Lower lobe of right lung (tissue), 2 donors: ENCODE measurements around the gene VRK1. TPM values are rescaled to one million over a fixed set of nuclear protein-coding genes. Genes with fewer than 3 reads are reported as not detected.

Experiments
- ATAC-seq, 2 donors: fragments of 200-7000 bp; cut with Tn5 transposase; one replicate each; pipeline ENCODE4 v1.9.1; 2020 to 2022; ENCODE audit warnings: mild to moderate bottlenecking in 2 of 2, moderate library complexity in 2 of 2
- DNase-seq: peaks from one replicate; pipeline ENCODE4 v3.0.0-alpha.2; 2020
- H3K27ac ChIP-seq: fragments of 200-600 bp; one replicate; pipeline ENCODE4 v1.8.0; 2022
- H3K27me3 ChIP-seq: fragments of 200-600 bp; one replicate; pipeline ENCODE4 v1.8.0; 2022; ENCODE audit warnings: low read depth
- H3K36me3 ChIP-seq: fragments of 200-600 bp; one replicate; pipeline ENCODE4 v1.8.0; 2022; ENCODE audit warnings: mild to moderate bottlenecking
- H3K4me1 ChIP-seq: fragments of 200-600 bp; one replicate; pipeline ENCODE4 v1.8.0; 2022
- H3K4me3 ChIP-seq: fragments of 200-600 bp; one replicate; pipeline ENCODE4 v1.8.0; 2022; ENCODE audit warnings: mild to moderate bottlenecking
- H3K9me3 ChIP-seq: fragments of 200-600 bp; one replicate; pipeline ENCODE4 v1.8.0; 2022
- intact Hi-C: fragments of 100-400 bp; cut with DNase I; formaldehyde crosslinking; loops from one replicate; pipeline ENCODE4 v1.11.0; 2022
- total RNA-seq: library from RNA; stranded (reverse); fragmentation: NEBNext Ultra II Directional; extraction: Animal tissue kit (Norgen Biotek cat#: 25700); gene quantifications from one replicate; pipeline ENCODE4 v1.2.1, GENCODE V29; 2021
- TF ChIP-seq, protein P1 (sequence below): fragments of 200-600 bp; IDR thresholded peaks from one replicate; pipeline ENCODE4 v1.8.0; 2022; ENCODE audit warnings: antibody characterized with exemption, mild to moderate bottlenecking
- donor health status: DM: no; HTN: yes; CAD: no; lungs with severe emphysema.

The VRK1 gene
- total RNA-seq, 1 donor from 2014 or later, result 9.5 TPM

GRCh38 chr14:96827290-96827689 is 30.1 kb downstream of the VRK1 start:
- H3K9me3 ChIP-seq, result no peaks in the 10 kb centered on the region
- no peaks in the 10 kb centered on the region for H3K36me3 ChIP-seq
- no peak overlapping the region for H3K27ac ChIP-seq
- H3K4me3 ChIP-seq, result no peak overlapping the region
- intact Hi-C loops, result no loop called here
- H3K4me1 ChIP-seq, result no peaks in the 10 kb centered on the region
- TF ChIP-seq, protein P1, sequence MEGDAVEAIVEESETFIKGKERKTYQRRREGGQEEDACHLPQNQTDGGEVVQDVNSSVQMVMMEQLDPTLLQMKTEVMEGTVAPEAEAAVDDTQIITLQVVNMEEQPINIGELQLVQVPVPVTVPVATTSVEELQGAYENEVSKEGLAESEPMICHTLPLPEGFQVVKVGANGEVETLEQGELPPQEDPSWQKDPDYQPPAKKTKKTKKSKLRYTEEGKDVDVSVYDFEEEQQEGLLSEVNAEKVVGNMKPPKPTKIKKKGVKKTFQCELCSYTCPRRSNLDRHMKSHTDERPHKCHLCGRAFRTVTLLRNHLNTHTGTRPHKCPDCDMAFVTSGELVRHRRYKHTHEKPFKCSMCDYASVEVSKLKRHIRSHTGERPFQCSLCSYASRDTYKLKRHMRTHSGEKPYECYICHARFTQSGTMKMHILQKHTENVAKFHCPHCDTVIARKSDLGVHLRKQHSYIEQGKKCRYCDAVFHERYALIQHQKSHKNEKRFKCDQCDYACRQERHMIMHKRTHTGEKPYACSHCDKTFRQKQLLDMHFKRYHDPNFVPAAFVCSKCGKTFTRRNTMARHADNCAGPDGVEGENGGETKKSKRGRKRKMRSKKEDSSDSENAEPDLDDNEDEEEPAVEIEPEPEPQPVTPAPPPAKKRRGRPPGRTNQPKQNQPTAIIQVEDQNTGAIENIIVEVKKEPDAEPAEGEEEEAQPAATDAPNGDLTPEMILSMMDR, result no peak
- no peak for ATAC-seq
- no peak for DNase-seq
- H3K27me3 ChIP-seq, result no peaks in the 10 kb centered on the region

GRCh38 chr14:96829791-96830190 is 32.6 kb downstream of the VRK1 start:
- intact Hi-C loops, result no loop called here
- no peaks in the 10 kb centered on the region for H3K9me3 ChIP-seq
- no peak overlapping the region for H3K4me3 ChIP-seq
- no peak overlapping the region for H3K27ac ChIP-seq
- no peaks in the 10 kb centered on the region for H3K27me3 ChIP-seq
- H3K4me1 ChIP-seq, result no peaks in the 10 kb centered on the region
- TF ChIP-seq, protein P1, result no peak
- DNase-seq (no peak), ATAC-seq (no peak)
- peaks cover 8% of the 10 kb centered on the region for H3K36me3 ChIP-seq

DNA sequence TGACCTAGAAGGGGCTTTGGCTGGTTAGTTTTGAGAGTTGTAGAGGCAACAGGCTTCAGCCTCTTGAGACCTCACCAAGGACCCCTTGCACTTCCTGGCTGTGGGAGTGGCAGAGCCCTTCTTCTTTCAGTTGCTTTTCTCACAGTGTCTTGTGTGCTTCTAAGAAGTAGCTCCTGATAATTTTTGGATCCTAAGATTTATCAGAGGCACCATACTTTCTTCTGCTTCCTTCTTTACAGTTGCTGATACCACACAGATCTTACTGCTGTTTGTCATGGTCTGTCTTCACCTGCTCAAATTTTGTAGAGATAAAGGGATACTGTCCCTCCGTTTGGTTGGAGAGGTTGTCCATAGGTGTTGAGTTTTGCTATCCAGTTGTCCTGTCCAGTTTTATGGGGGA is 33.8 kb downstream of the VRK1 start:
- no peaks in the 10 kb centered on the region for H3K4me1 ChIP-seq
- H3K36me3 ChIP-seq, result peaks cover 14% of the 10 kb centered on the region
- no peak overlapping the region for H3K4me3 ChIP-seq
- TF ChIP-seq, protein P1, result no peak
- DNase-seq (no peak), ATAC-seq (no peak)
- intact Hi-C loops, result no loop called here
- H3K27me3 ChIP-seq, result no peaks in the 10 kb centered on the region
- no peak overlapping the region for H3K27ac ChIP-seq
- no peaks in the 10 kb centered on the region for H3K9me3 ChIP-seq

GRCh38 chr14:96832351-96832750 is 35.2 kb downstream of the VRK1 start:
- peaks cover 20% of the 10 kb centered on the region for H3K36me3 ChIP-seq
- H3K9me3 ChIP-seq, result no peaks in the 10 kb centered on the region
- intact Hi-C loops, result no loop called here
- H3K27me3 ChIP-seq, result no peaks in the 10 kb centered on the region
- DNase-seq, result no peak
- TF ChIP-seq, protein P1, result no peak
- no peak overlapping the region for H3K27ac ChIP-seq
- H3K4me1 ChIP-seq, result no peaks in the 10 kb centered on the region
- ATAC-seq, result no peak
- no peak overlapping the region for H3K4me3 ChIP-seq

- Histone ChIP-seq H3K36me3 (peaks cover 20% of the 10 kb centered on the region), H3K4me1 (no peaks in the 10 kb centered on the region), H3K27me3 (no peaks in the 10 kb centered on the region), H3K27ac (no peak overlapping the region), H3K9me3 (no peaks in the 10 kb centered on the region), H3K4me3 (no peak overlapping the region)
- ATAC-seq (no peak), DNase-seq (no peak)
- intact Hi-C loops, result no loop called here
- TF ChIP-seq, protein P1, result no peak
These were observed 41.3 kb downstream of the VRK1 start for GRCh38 chr14:96838449-96838848.

DNA sequence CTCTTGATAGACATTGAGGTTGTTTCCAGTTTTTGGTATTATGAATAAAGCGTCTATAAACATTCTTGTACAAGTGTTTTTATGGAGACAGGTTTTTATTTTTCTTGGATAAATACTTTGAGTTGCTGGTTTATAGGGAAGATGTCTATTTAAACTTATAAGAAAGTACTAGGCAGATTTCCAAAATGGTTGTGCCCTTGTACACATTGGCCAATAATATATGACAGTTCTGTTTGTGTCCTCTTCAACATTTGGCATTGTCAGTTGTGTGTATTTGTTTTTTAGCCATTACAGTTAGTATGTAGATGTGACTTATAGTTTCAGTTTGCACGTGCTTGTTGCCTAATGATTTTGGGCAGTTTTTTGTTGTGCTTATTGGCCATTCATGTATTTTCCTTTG is 42.1 kb downstream of the VRK1 start:
- Histone ChIP-seq H3K4me1 (no peaks in the 10 kb centered on the region), H3K9me3 (no peaks in the 10 kb centered on the region), H3K36me3 (peaks cover 12% of the 10 kb centered on the region), H3K27ac (no peak overlapping the region), H3K4me3 (no peak overlapping the region), H3K27me3 (no peaks in the 10 kb centered on the region)
- intact Hi-C loops, result no loop called here
- DNase-seq (no peak), ATAC-seq (no peak)
- TF ChIP-seq, protein P1, result no peak
